Nephron (organoid): ENCODE measurements around the gene PPP2R2C.

Experiments
- H3K27ac Mint-ChIP-seq, 3 experiments: 2 replicates each; pipeline ENCODE4 v1.8.0; 2020; ENCODE audit warnings: mixed read lengths in 3 of 3, mild to moderate bottlenecking in 2 of 3, moderate library complexity in 1 of 3
- H3K27me3 Mint-ChIP-seq: 2 replicates; pipeline ENCODE4 v1.8.0; 2021; ENCODE audit warnings: low read depth, mild to moderate bottlenecking, moderate library complexity, mixed read lengths
- H3K36me3 Mint-ChIP-seq: 2 replicates; pipeline ENCODE4 v1.8.0; 2020; ENCODE audit warnings: low read depth, mixed read lengths
- H3K4me1 Mint-ChIP-seq: 2 replicates; pipeline ENCODE4 v1.8.0; 2020; ENCODE audit warnings: mixed read lengths
- H3K4me3 Mint-ChIP-seq, 3 experiments: 2 replicates each; pipeline ENCODE4 v1.8.0; 2020; ENCODE audit warnings: mild to moderate bottlenecking in 3 of 3, mixed read lengths in 3 of 3, moderate library complexity in 2 of 3
- H3K9me3 Mint-ChIP-seq: 2 replicates; pipeline ENCODE4 v1.8.0; 2020; ENCODE audit warnings: mixed read lengths
- TF ChIP-seq, protein P1 (sequence below), 3 experiments: fragments of 200-600 bp; sonication (generic); IDR thresholded peaks; one replicate each; pipeline ENCODE4 v1.5.0; 2021; ENCODE audit warnings: antibody characterized with exemption in 3 of 3; ENCODE audit not compliant: unreplicated experiment in 3 of 3

Gene PPP2R2C

DNA sequence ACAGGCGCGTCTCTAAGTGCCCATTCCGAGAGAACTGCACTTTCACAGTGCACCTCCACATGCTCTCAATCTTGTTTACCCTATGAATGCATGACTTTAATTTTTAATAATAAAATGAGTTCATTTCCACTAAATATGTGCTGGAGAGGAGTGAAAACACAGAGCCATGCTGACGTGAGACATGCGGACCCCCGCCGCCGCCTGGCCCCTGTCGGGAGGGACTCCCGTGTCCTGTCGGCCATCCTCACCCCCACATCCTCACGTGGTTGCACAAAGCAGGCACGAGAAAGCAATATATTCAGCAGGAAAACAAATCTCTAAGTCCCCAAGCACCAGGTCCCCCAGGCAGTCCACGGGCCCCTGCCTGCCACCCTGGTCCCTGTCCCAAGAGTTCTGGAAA, 23.1 kb downstream of the PPP2R2C start:
- H3K4me1 Mint-ChIP-seq: peaks cover 26% of the 10 kb centered on the region
- no peak overlapping the region for H3K27ac Mint-ChIP-seq
- TF ChIP-seq, protein P1, sequence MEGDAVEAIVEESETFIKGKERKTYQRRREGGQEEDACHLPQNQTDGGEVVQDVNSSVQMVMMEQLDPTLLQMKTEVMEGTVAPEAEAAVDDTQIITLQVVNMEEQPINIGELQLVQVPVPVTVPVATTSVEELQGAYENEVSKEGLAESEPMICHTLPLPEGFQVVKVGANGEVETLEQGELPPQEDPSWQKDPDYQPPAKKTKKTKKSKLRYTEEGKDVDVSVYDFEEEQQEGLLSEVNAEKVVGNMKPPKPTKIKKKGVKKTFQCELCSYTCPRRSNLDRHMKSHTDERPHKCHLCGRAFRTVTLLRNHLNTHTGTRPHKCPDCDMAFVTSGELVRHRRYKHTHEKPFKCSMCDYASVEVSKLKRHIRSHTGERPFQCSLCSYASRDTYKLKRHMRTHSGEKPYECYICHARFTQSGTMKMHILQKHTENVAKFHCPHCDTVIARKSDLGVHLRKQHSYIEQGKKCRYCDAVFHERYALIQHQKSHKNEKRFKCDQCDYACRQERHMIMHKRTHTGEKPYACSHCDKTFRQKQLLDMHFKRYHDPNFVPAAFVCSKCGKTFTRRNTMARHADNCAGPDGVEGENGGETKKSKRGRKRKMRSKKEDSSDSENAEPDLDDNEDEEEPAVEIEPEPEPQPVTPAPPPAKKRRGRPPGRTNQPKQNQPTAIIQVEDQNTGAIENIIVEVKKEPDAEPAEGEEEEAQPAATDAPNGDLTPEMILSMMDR (IDR thresholded peaks at IDR 0.05; ENCODE audit: unreplicated experiment in 3 of 3): no peak
- no peaks in the 10 kb centered on the region for H3K36me3 Mint-ChIP-seq
- H3K4me3 Mint-ChIP-seq: no peak overlapping the region
- H3K9me3 Mint-ChIP-seq: no peaks in the 10 kb centered on the region
- H3K27me3 Mint-ChIP-seq: peaks cover 8% of the 10 kb centered on the region

DNA sequence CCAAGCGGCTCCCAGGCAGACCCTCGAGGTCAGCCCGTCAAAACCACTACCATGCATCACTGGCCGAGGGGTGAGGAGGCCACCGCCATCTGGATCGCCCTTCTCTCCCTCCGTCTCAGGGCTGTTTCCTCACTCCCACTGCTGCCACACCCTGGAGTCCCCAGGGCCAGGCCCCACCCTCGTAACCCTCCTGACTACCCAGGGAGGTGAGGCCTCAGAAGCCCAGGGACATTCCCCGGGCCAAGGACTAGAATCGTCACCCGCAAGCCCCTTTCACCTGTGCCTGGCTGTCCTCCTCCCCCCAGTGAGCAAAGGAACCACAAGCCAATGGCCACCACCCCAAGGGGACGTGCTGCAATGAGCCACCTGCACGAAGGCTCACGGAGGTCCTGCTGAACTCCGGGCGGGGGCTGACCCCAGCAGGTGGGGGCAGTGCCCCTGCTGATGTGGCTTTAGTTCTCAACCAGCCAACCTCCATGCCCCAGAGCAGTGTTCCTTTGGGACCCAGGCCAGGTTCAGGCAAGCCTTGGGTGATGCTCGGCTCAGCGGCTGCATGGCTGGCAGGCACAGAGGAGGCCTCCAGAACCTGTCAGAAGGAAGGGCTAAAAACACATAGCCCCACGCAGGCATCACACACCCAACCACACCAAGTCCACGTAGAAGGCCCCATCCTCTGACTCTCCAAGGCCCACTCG, 23.8 kb downstream of the PPP2R2C start:
- Mint-ChIP-seq H3K4me1 (peaks cover 26% of the 10 kb centered on the region), H3K27ac (peak overlapping the region in 1 of 3 experiments; percentile 28), H3K27me3 (peaks cover 10% of the 10 kb centered on the region), H3K4me3 (no peak overlapping the region), H3K9me3 (no peaks in the 10 kb centered on the region), H3K36me3 (no peaks in the 10 kb centered on the region)
- TF ChIP-seq, protein P1 (IDR thresholded peaks at IDR 0.05; ENCODE audit: unreplicated experiment in 3 of 3): no peak

DNA sequence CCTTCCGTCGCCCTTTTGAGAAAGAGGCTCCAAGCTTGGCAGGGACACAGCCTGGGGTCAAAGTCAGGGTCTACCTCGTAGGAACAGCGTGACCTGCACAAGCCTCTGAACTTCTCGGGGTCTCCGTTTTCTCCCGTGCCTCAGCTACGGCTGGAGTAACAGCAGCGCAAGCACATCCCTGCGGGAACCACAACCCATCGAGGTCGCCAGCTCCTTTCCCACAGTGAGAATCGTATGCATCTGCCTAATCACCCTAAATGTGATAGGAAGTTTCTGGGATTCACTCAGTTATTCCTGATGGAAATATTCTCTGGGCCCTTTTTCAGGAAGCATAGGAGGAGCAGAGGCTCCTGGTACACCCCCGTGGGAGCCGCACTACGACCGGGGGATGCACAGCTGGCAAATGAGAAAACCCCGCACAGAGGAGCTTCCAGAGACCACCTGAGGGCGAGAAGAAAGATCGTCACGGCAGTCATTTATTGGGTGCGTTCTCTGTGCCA, 24.7 kb downstream of the PPP2R2C start:
- H3K27me3 Mint-ChIP-seq: peaks cover 13% of the 10 kb centered on the region
- peak overlapping the region; percentile 26 to 92 (median 90) for H3K27ac Mint-ChIP-seq
- TF ChIP-seq, protein P1 (IDR thresholded peaks at IDR 0.05; ENCODE audit: unreplicated experiment in 3 of 3): no peak
- H3K4me3 Mint-ChIP-seq: peak overlapping the region; percentile 56 to 71 (median 58)
- H3K4me1 Mint-ChIP-seq: peaks cover 26% of the 10 kb centered on the region
- H3K36me3 Mint-ChIP-seq: no peaks in the 10 kb centered on the region
- H3K9me3 Mint-ChIP-seq: no peaks in the 10 kb centered on the region

DNA sequence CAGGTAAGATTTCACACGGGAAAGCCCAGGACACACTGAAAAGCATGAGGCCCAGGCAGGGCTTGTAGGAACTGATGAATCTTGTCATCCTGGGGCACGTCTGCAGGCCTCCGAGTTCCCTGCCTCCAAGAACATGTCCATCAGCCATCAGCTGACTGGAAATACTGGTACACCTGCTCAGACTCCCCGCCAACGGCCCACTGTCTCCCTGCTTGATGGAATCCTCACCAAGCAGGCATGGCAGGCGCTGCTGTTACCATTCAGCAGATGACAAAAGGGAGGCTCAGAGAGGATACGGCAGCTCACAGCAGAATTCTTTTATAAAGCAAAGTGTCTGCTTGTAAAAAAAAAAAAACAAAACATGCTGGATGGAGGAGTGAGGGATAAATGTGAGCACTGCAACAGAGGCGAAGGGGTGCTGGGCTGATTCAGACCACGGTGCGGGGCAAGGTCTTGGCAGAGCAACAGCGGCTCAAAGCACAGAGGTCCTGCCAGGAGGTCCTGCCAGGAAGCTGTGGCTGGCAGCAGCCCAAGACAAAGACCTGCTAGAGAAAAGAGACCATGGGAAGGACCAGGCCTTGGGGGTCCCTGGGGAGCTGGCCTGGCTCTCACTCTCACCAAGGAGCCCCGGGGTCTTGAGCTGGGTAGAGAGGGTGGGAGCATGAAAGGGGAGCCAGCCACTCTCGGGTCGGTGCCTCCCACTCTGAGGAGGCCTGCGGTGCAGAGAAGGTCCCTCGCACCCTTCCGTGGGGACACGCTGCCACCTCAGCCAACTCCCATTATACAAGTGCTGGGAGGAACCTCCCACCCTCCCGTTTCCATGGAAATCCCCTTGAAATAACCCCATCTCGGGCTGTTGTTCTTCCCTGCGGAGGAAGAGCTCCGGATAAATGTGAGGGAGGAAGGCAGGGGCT, 25.6 kb downstream of the PPP2R2C start:
- Mint-ChIP-seq H3K4me3 (peak overlapping the region; percentile 40 to 62 (median 52)), H3K27ac (peak overlapping the region; percentile 53 to 93 (median 92)), H3K4me1 (peaks cover 26% of the 10 kb centered on the region), H3K27me3 (peaks cover 17% of the 10 kb centered on the region), H3K9me3 (no peaks in the 10 kb centered on the region), H3K36me3 (no peaks in the 10 kb centered on the region)
- TF ChIP-seq, protein P1 (IDR thresholded peaks at IDR 0.05; ENCODE audit: unreplicated experiment in 3 of 3): no peak

DNA sequence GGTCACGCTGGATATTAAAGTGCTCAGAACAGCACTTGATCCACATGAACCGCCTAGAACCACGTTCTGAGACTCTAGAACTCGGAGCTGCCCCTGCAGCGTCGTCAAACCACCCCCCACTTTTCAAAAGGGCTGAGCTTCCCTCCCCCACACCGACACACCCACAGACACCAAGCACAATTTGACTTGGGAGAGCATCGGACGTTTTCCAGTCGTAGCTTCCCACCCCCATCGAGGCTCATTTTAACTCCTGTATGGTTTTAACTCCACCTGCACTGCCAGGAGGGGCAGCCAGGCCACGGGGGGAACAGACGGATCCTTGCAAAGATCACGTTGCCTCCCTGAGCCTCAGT, 26.3 kb downstream of the PPP2R2C start:
- H3K27ac Mint-ChIP-seq: peak overlapping the region; percentile 60 to 92 (median 78)
- H3K9me3 Mint-ChIP-seq: no peaks in the 10 kb centered on the region
- no peaks in the 10 kb centered on the region for H3K36me3 Mint-ChIP-seq
- TF ChIP-seq, protein P1 (IDR thresholded peaks at IDR 0.05; ENCODE audit: unreplicated experiment in 3 of 3): no peak
- H3K4me3 Mint-ChIP-seq: peak overlapping the region; percentile 6 to 16 (median 7)
- peaks cover 26% of the 10 kb centered on the region for H3K4me1 Mint-ChIP-seq
- H3K27me3 Mint-ChIP-seq: peaks cover 22% of the 10 kb centered on the region
